ENCODE data around the gene WSCD2. TPM values are rescaled to one million over a fixed set of nuclear protein-coding genes. Genes with fewer than 3 reads are reported as not detected.
"Not testable (repeated sequence)": the region's sequence is repeated elsewhere in the genome, so short reads cannot be mapped to it uniquely, and the experiment has no call there.

Gene WSCD2
- total and polyA plus RNA-seq, 3 donors from 2014 or later, result 0.50 to 1.7 (median 0.94) TPM

DNA sequence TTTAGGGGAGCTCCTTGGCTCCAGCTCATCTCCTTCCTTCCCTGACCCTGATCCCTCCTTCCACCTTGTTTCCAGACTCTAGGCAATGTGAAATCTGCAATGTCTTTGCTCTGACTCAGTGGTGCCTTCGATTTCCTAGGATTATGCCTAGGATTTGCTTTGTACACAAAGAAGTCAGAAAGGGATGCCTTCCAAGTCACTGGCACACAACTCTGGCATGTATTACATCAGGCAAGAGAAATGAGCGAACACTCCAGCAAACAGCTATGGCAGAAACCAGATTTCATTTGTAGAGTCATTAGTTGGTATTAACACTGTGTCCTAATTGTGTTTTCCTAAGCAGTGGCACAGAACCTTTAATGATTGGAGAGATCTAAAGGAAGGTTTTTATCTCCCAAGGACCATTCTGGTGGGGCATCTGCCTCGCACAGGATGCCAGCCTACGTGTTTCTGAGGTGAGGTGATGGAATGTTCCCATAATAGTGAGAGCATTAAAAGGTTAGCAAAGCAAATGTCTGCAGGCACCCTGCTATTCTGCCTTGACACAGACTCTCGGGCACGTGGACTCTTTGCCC, 84.9 kb downstream of the WSCD2 start:
- TF ChIP-seq, protein P1, sequence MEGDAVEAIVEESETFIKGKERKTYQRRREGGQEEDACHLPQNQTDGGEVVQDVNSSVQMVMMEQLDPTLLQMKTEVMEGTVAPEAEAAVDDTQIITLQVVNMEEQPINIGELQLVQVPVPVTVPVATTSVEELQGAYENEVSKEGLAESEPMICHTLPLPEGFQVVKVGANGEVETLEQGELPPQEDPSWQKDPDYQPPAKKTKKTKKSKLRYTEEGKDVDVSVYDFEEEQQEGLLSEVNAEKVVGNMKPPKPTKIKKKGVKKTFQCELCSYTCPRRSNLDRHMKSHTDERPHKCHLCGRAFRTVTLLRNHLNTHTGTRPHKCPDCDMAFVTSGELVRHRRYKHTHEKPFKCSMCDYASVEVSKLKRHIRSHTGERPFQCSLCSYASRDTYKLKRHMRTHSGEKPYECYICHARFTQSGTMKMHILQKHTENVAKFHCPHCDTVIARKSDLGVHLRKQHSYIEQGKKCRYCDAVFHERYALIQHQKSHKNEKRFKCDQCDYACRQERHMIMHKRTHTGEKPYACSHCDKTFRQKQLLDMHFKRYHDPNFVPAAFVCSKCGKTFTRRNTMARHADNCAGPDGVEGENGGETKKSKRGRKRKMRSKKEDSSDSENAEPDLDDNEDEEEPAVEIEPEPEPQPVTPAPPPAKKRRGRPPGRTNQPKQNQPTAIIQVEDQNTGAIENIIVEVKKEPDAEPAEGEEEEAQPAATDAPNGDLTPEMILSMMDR (IDR thresholded peaks at IDR 0.05), result no peak
- no peak for TF ChIP-seq POLR2A (IDR thresholded peaks at IDR 0.05)
- intact Hi-C loops (cut with DNase I; ENCODE audit: low total_unique reads), result no loop called here
- H3K4me1 ChIP-seq, result no peaks in the 10 kb centered on the region
- H3K9me3 ChIP-seq, result no peaks in the 10 kb centered on the region
- no peak overlapping the region for H3K4me3 ChIP-seq
- WGBS, 2 donors, result 66 to 69% methylated on average over 6 of the region's 6 CpGs
- no peaks in the 10 kb centered on the region for H3K36me3 ChIP-seq (ENCODE audit: low read depth, missing control alignments)
- DNase-seq, result no peak
- H3K27me3 ChIP-seq, result no peaks in the 10 kb centered on the region
- no peak overlapping the region for H3K27ac ChIP-seq

DNA sequence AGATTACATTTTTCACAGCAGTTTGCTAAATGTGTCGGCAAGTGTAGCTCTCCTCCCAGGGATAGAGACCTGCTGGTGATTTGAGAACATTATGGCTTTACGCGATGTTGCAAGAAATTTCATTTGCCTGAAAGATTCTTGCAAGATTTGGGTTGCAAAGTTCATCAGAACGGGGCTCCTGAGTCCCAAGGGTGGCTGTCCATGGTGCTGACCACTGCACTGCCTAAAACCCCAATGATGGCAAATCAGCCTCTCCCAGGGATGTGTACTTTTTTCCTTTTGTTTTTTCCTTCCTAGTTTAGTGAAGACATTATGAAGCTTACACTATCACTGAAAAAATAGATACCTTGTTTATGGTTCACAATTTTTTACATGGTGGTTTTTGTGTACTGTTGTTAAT, 85.4 kb downstream of the WSCD2 start:
- peak; percentile 33 for DNase-seq
- H3K4me3 ChIP-seq, result no peak overlapping the region
- H3K27ac ChIP-seq, result no peak overlapping the region
- no peaks in the 10 kb centered on the region for H3K27me3 ChIP-seq
- WGBS, 2 donors, result 32 to 41% methylated on average over 4 of the region's 4 CpGs
- TF ChIP-seq, protein P1 (IDR thresholded peaks at IDR 0.05), result no peak
- no peak for TF ChIP-seq POLR2A (IDR thresholded peaks at IDR 0.05)
- H3K9me3 ChIP-seq, result no peaks in the 10 kb centered on the region
- intact Hi-C loops (cut with DNase I; ENCODE audit: low total_unique reads), result no loop called here
- no peaks in the 10 kb centered on the region for H3K4me1 ChIP-seq
- H3K36me3 ChIP-seq (ENCODE audit: low read depth, missing control alignments), result no peaks in the 10 kb centered on the region

DNA sequence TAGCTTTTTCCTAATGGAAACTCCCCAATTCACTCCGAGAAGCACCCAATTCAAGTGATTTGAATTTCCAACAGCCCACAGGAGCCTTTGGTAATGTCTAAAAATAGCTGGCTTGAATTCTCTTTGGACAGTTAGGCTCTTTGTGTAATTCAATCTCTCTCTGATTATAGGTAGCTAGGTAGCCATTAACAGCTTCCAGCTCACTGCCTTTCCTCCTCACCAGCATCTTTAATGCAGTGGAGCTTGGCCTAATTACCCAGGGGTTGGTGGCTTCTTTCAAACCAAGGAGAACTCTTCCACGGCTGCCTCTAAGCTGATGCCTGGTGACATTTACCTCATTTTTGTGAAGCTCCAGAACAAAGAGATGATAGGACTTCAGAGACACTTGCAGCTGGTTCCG, 86.4 kb downstream of the WSCD2 start:
- Histone ChIP-seq H3K27ac (no peak overlapping the region), H3K36me3 (ENCODE audit: low read depth, missing control alignments) (no peaks in the 10 kb centered on the region), H3K9me3 (no peaks in the 10 kb centered on the region), H3K4me1 (no peaks in the 10 kb centered on the region), H3K4me3 (no peak overlapping the region), H3K27me3 (no peaks in the 10 kb centered on the region)
- WGBS, 2 donors, result 49 to 92% methylated on average over 3 of the region's 3 CpGs
- no peak for DNase-seq
- intact Hi-C loops (cut with DNase I; ENCODE audit: low total_unique reads), result no loop called here
- TF ChIP-seq, protein P1 (IDR thresholded peaks at IDR 0.05), result no peak
- TF ChIP-seq POLR2A (IDR thresholded peaks at IDR 0.05), result no peak

DNA sequence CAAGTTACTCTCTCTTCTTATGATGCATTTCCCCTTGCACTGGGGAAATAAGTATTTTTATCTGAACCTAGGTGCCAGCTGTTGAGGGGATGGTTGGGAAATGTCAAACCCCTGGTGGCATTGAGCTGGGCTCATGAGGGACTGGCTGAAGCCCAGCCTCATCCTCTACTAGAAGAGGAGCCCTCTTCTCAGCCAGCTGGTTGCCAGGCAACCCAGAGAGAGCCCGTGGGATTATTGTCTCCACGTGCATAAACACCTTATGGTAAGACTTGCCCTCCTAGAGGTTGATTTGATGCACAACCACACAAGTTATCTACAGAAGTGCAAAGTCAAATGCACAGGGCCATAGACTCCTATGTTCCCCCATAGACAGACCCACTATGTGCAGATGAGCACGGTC, 89.8 kb downstream of the WSCD2 start:
- no peak overlapping the region for H3K27ac ChIP-seq
- H3K27me3 ChIP-seq, result no peaks in the 10 kb centered on the region
- H3K4me3 ChIP-seq, result no peak overlapping the region
- no peaks in the 10 kb centered on the region for H3K9me3 ChIP-seq
- no peak for DNase-seq
- H3K36me3 ChIP-seq (ENCODE audit: low read depth, missing control alignments), result no peaks in the 10 kb centered on the region
- H3K4me1 ChIP-seq, result no peaks in the 10 kb centered on the region
- TF ChIP-seq, protein P1 (IDR thresholded peaks at IDR 0.05), result no peak
- no peak for TF ChIP-seq POLR2A (IDR thresholded peaks at IDR 0.05)
- 48 to 80% methylated on average over 1 to 3 of the region's 3 CpGs for WGBS, 2 donors
- intact Hi-C loops (cut with DNase I; ENCODE audit: low total_unique reads), result no loop called here

DNA sequence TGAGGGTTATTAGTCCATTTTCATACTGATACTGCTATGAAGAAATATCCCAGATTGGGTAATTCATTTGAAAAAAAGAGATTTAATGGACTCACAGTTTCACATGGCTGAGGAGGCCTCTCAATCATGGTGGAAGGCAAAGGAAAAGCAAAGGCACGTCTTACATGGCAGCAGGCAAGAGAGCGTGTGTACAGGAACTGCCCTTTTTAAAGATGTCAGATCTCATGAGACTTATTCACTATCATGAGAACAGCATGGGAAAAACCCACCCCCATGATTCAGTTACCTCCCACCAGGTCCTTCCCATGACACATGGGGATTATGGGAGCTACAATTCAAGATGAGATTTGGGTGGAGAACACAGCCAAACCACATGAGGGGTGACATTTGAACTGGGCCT, 96.0 kb downstream of the WSCD2 start:
- H3K27me3 ChIP-seq; H3K9me3 ChIP-seq; H3K27ac ChIP-seq; intact Hi-C loops (cut with DNase I; ENCODE audit: low total_unique reads); DNase-seq; H3K4me1 ChIP-seq; H3K36me3 ChIP-seq (ENCODE audit: low read depth, missing control alignments); H3K4me3 ChIP-seq: not testable (repeated sequence)
- WGBS, 2 donors, result 47 to 67% methylated on average over 2 of the region's 2 CpGs
